Colonic mucosa (tissue), 4 donors: ENCODE data around the gene ZNF80. TPM values are rescaled to one million over a fixed set of nuclear protein-coding genes. Genes with fewer than 3 reads are reported as not detected.
"Not testable (repeated sequence)": the region's sequence is repeated elsewhere in the genome, so short reads cannot be mapped to it uniquely, and the experiment has no call there.

Experiments used
- DNase-seq: peaks from one replicate; pipeline ENCODE4 v3.0.0-alpha.2; 2020
- H3K27ac ChIP-seq: fragments of 200-600 bp; one replicate; pipeline ENCODE4 v1.8.0; 2021
- H3K27me3 ChIP-seq: fragments of 200-600 bp; one replicate; pipeline ENCODE4 v1.8.0; 2021
- H3K36me3 ChIP-seq: fragments of 200-600 bp; one replicate; pipeline ENCODE4 v1.8.0; 2021
- H3K4me1 ChIP-seq: fragments of 200-600 bp; one replicate; pipeline ENCODE4 v1.8.0; 2021; ENCODE audit warnings: mild to moderate bottlenecking
- H3K4me3 ChIP-seq: fragments of 200-600 bp; one replicate; pipeline ENCODE4 v1.8.0; 2021
- H3K9ac ChIP-seq, 2 donors: one replicate each; pipeline ENCODE4 v1.7.0; 2013; ENCODE audit warnings: control low read depth in 2 of 2, low read depth in 2 of 2, low read length in 2 of 2
- H3K9me3 ChIP-seq: fragments of 200-600 bp; one replicate; pipeline ENCODE4 v1.8.0; 2021
- intact Hi-C: fragments of 100-400 bp; cut with DNase I; formaldehyde crosslinking; loops from one replicate; pipeline ENCODE4 v1.14.1; 2022
- total RNA-seq, 2 donors: library from RNA; stranded (reverse); fragmentation: NEBNext Ultra II Directional in 1 of 2; extraction: Animal tissue kit (Norgen Biotek cat#: 25700) in 1 of 2; gene quantifications; one replicate each; pipeline ENCODE4 v1.2.1, GENCODE V29; 2021
- TF ChIP-seq, protein P1 (sequence below): fragments of 200-600 bp; IDR thresholded peaks from one replicate; pipeline ENCODE4 v1.8.0; 2022; ENCODE audit warnings: antibody characterized with exemption, mild to moderate bottlenecking
- donor health status: healthy.
- donor health status: DM: no; HTN: no; CAD: no.
- donor health status: DM: no; HTN: no; CAD: no.

ZNF80 gene
- total RNA-seq, result not detected

GRCh38 chr3:114237478-114237877 is at the start of gene ZNF80:
Gene ZNF80, minus strand, starts transcription at chr3:114237578. Its CDS starts 504 bp downstream, at chr3:114237074.
- H3K4me3 ChIP-seq, H3K27ac ChIP-seq, H3K4me1 ChIP-seq, H3K9ac ChIP-seq, H3K9me3 ChIP-seq, intact Hi-C loops, H3K27me3 ChIP-seq, DNase-seq, H3K36me3 ChIP-seq: not testable (repeated sequence)

GRCh38 chr3:114286266-114286665 is 48.9 kb upstream of the ZNF80 start:
- no peak for DNase-seq
- intact Hi-C loops, result no loop called here

GRCh38 chr3:114285648-114286230 is 48.4 kb upstream of the ZNF80 start:
- Histone ChIP-seq H3K4me1 (no peaks in the 10 kb centered on the region), H3K4me3 (no peak overlapping the region), H3K9me3 (no peaks in the 10 kb centered on the region), H3K36me3 (no peaks in the 10 kb centered on the region), H3K27ac (no peak overlapping the region), H3K9ac (no peak overlapping the region), H3K27me3 (no peaks in the 10 kb centered on the region)
- DNase-seq, result no peak
- intact Hi-C loops, result no loop called here
- TF ChIP-seq, protein P1, sequence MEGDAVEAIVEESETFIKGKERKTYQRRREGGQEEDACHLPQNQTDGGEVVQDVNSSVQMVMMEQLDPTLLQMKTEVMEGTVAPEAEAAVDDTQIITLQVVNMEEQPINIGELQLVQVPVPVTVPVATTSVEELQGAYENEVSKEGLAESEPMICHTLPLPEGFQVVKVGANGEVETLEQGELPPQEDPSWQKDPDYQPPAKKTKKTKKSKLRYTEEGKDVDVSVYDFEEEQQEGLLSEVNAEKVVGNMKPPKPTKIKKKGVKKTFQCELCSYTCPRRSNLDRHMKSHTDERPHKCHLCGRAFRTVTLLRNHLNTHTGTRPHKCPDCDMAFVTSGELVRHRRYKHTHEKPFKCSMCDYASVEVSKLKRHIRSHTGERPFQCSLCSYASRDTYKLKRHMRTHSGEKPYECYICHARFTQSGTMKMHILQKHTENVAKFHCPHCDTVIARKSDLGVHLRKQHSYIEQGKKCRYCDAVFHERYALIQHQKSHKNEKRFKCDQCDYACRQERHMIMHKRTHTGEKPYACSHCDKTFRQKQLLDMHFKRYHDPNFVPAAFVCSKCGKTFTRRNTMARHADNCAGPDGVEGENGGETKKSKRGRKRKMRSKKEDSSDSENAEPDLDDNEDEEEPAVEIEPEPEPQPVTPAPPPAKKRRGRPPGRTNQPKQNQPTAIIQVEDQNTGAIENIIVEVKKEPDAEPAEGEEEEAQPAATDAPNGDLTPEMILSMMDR, result no peak

More at GRCh38 chr3:114286266-114286665, 48.9 kb upstream of the ZNF80 start:
- Histone ChIP-seq H3K27me3 (no peaks in the 10 kb centered on the region), H3K4me1 (no peaks in the 10 kb centered on the region), H3K9me3 (no peaks in the 10 kb centered on the region), H3K27ac (no peak overlapping the region), H3K36me3 (no peaks in the 10 kb centered on the region), H3K9ac (no peak overlapping the region), H3K4me3 (no peak overlapping the region)
- TF ChIP-seq, protein P1, result no peak

- Histone ChIP-seq H3K36me3 (no peaks in the 10 kb centered on the region), H3K9ac (no peak overlapping the region), H3K27ac (no peak overlapping the region), H3K4me1 (no peaks in the 10 kb centered on the region), H3K4me3 (no peak overlapping the region), H3K27me3 (no peaks in the 10 kb centered on the region), H3K9me3 (no peaks in the 10 kb centered on the region)
- TF ChIP-seq, protein P1, result no peak
- DNase-seq, result no peak
- intact Hi-C loops, result no loop called here
These were observed 47.3 kb upstream of the ZNF80 start for GRCh38 chr3:114284644-114285043.

DNA sequence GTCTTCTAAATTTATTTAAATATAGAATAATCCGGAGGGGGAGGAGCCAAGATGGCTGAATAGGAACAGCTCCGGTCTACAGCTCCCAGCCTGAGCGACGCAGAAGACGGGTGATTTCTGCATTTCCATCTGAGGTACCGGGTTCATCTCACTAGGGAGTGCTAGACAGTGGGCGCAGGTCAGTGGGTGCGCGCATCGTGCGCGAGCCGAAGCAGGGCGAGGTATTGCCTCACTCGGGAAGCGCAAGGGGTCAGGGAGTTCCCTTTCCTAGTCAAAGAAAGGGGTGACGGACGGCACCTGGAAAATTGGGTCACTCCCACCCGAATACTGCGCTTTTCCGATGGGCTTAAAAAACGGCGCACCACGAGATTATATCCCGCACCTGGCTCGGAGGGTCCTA is 39.5 kb upstream of the ZNF80 start:
- H3K36me3 ChIP-seq, H3K9me3 ChIP-seq, H3K4me3 ChIP-seq, DNase-seq, H3K4me1 ChIP-seq, H3K27ac ChIP-seq, H3K27me3 ChIP-seq, H3K9ac ChIP-seq, intact Hi-C loops: not testable (repeated sequence)

GRCh38 chr3:114274929-114275328 is 37.6 kb upstream of the ZNF80 start:
- Histone ChIP-seq H3K9ac (no peak overlapping the region), H3K4me3 (no peak overlapping the region), H3K4me1 (no peaks in the 10 kb centered on the region), H3K27ac (no peak overlapping the region), H3K27me3 (no peaks in the 10 kb centered on the region), H3K36me3 (no peaks in the 10 kb centered on the region), H3K9me3 (no peaks in the 10 kb centered on the region)
- TF ChIP-seq, protein P1, result no peak
- no peak for DNase-seq
- intact Hi-C loops, result no loop called here
